CD14-positive monocyte (primary cell): ENCODE measurements around the gene ME3. TPM values are rescaled to one million over a fixed set of nuclear protein-coding genes. Genes with fewer than 3 reads are reported as not detected.

Experiments used
- DNase-seq, 3 donors: peaks; one replicate each; pipeline ENCODE4 v3.0.0-alpha.2; 2011 to 2022
- H2AFZ ChIP-seq: 2 replicates; pipeline ENCODE4 v1.6.0; 2012; ENCODE audit warnings: mild to moderate bottlenecking, low read depth, low read length, inconsistent platforms; ENCODE audit not compliant: insufficient read depth, poor library complexity, severe bottlenecking
- H3K27ac ChIP-seq, 2 donors: 1 replicate in 1 of 2; 2 replicates in 1 of 2; pipeline ENCODE4 v1.5.1; 2012 to 2013; ENCODE audit warnings: low read length in 2 of 2, control low read depth in 1 of 2, inconsistent platforms in 1 of 2, low read depth in 1 of 2, mild to moderate bottlenecking in 1 of 2
- H3K27me3 ChIP-seq, 2 donors: one replicate each; pipeline versions ENCODE4 v1.6.0 to v1.6.1; 2011 to 2013; ENCODE audit warnings: low read length in 2 of 2; ENCODE audit not compliant: control insufficient read depth in 2 of 2, insufficient read depth in 2 of 2
- H3K36me3 ChIP-seq, 2 donors: replicated peaks in 1 of 2; 1 replicate in 1 of 2; 2 replicates in 1 of 2; pipeline versions ENCODE4 v1.5.1 to v1.6.1; 2012 to 2013; ENCODE audit warnings: low read length in 2 of 2, control low read depth in 1 of 2, inconsistent platforms in 1 of 2, mild to moderate bottlenecking in 1 of 2; ENCODE audit not compliant: insufficient read depth in 2 of 2, control insufficient read depth in 1 of 2
- H3K4me1 ChIP-seq, 2 donors: 1 replicate in 1 of 2; 2 replicates in 1 of 2; pipeline versions ENCODE4 v1.5.1 to v1.6.1; 2012 to 2013; ENCODE audit warnings: low read length in 2 of 2, control low read depth in 1 of 2, inconsistent platforms in 1 of 2, mild to moderate bottlenecking in 1 of 2, moderate library complexity in 1 of 2; ENCODE audit not compliant: insufficient read depth in 2 of 2, control insufficient read depth in 1 of 2
- H3K4me2 ChIP-seq: replicated peaks from 2 replicates; pipeline ENCODE3; 2012; ENCODE audit warnings: low read length, moderate library complexity, mild to moderate bottlenecking; ENCODE audit not compliant: poor library complexity, severe bottlenecking; ENCODE audit errors: extremely low read depth
- H3K4me3 ChIP-seq, 3 experiments: fragments of 200-600 bp in 1 of 3; sonication (generic) in 1 of 3; replicated peaks in 1 of 3; 1 replicate in 2 of 3; 2 replicates in 1 of 3; pipeline ENCODE4 v1.5.1; 2011 to 2013; ENCODE audit warnings: low read length in 3 of 3, mild to moderate bottlenecking in 3 of 3, control low read depth in 2 of 3, low read depth in 2 of 3, inconsistent platforms in 1 of 3, moderate library complexity in 1 of 3
- H3K79me2 ChIP-seq: 2 replicates; pipeline ENCODE4 v1.6.0; 2012; ENCODE audit warnings: mild to moderate bottlenecking, control low read depth, inconsistent platforms, low read length, moderate library complexity; ENCODE audit not compliant: insufficient read depth
- H3K9ac ChIP-seq: 2 replicates; pipeline ENCODE4 v1.6.0; 2017; ENCODE audit warnings: low read length, mild to moderate bottlenecking; ENCODE audit not compliant: insufficient read depth, poor library complexity, severe bottlenecking
- H3K9me3 ChIP-seq, 2 donors: replicated peaks in 1 of 2; 1 replicate in 1 of 2; 2 replicates in 1 of 2; pipeline versions ENCODE4 v1.5.1 to v1.6.1; 2012 to 2013; ENCODE audit warnings: low read length in 2 of 2, control low read depth in 1 of 2; ENCODE audit not compliant: control insufficient read depth in 1 of 2, insufficient read depth in 1 of 2
- H4K20me1 ChIP-seq: 2 replicates; pipeline ENCODE4 v1.6.0; 2012; ENCODE audit warnings: mild to moderate bottlenecking, low read length, control low read depth, moderate library complexity; ENCODE audit not compliant: insufficient read depth
- H3K27ac Mint-ChIP-seq, 7 donors: one replicate each; pipeline ENCODE4 v1.8.0; 2020; ENCODE audit warnings: mild to moderate bottlenecking in 7 of 7, mixed read lengths in 7 of 7, moderate library complexity in 6 of 7, inconsistent platforms in 2 of 7
- H3K27me3 Mint-ChIP-seq, 3 donors: one replicate each; pipeline ENCODE4 v1.8.0; 2021 to 2022; ENCODE audit warnings: low read depth in 3 of 3, mild to moderate bottlenecking in 3 of 3, mixed read lengths in 3 of 3, moderate library complexity in 3 of 3, inconsistent platforms in 1 of 3
- H3K36me3 Mint-ChIP-seq, 2 donors: one replicate each; pipeline ENCODE4 v1.8.0; 2020; ENCODE audit warnings: mixed read lengths in 2 of 2, inconsistent platforms in 1 of 2, mild to moderate bottlenecking in 1 of 2
- H3K4me1 Mint-ChIP-seq: one replicate; pipeline ENCODE4 v1.8.0; 2020; ENCODE audit warnings: mild to moderate bottlenecking, mixed read lengths
- H3K4me3 Mint-ChIP-seq, 2 donors: one replicate each; pipeline ENCODE4 v1.8.0; 2020; ENCODE audit warnings: mild to moderate bottlenecking in 2 of 2, mixed read lengths in 2 of 2, moderate library complexity in 1 of 2
- H3K9me3 Mint-ChIP-seq, 7 donors: one replicate each; pipeline ENCODE4 v1.8.0; 2020 to 2022; ENCODE audit warnings: mixed read lengths in 7 of 7, mild to moderate bottlenecking in 6 of 7, moderate library complexity in 6 of 7, inconsistent platforms in 2 of 7
- CTCF ChIP-seq: fragments of 200-600 bp; IDR thresholded peaks from one replicate; pipeline ENCODE4 v1.8.0; 2022; ENCODE audit warnings: antibody characterized with exemption, mild to moderate bottlenecking
- WGBS: methylation state at CpG from one replicate; pipeline ENCODE4 v1.1.5; 2013; ENCODE audit warnings: missing lambda C conversion rate; ENCODE audit not compliant: insufficient coverage; 5-methylcytosine and 5-hydroxymethylcytosine counted together
- intact Hi-C, 2 donors: fragments of 100-400 bp; cut with micrococcal nuclease; formaldehyde crosslinking; loops; one replicate each; pipeline versions ENCODE4 v1.15.0 to v1.15.1; 2023
- polyA plus RNA-seq, 3 donors: library from polyadenylated mRNA; depleted of rRNA in 1 of 3; unstranded in 2 of 3; stranded (reverse) in 1 of 3; fragments of 300-500 nt in 2 of 3; fragments of >200 nt in 1 of 3; fragmentation: Illumina TruSeq in 2 of 3; gene quantifications; 1 replicate in 2 of 3; 2 replicates in 1 of 3; pipeline ENCODE4 v1.2.3, GENCODE V29; 2012 to 2021

ME3 gene
- polyA plus RNA-seq, 3 donors: 0.31 to 3.0 (median 0.42) TPM

- peaks cover 5 to 13% of the 10 kb centered on the region in 2 donors for H3K27me3 ChIP-seq
- no peak overlapping the region for H3K4me3 Mint-ChIP-seq
- H3K27ac ChIP-seq: no peak overlapping the region
- H3K36me3 ChIP-seq: no peaks in the 10 kb centered on the region
- peaks cover 21% of the 10 kb centered on the region for H3K4me1 Mint-ChIP-seq
- 98% methylated on average over 5 of the region's 6 CpGs for WGBS
- H2AFZ ChIP-seq: no peak overlapping the region
- H3K4me1 ChIP-seq: peaks cover 8 to 15% of the 10 kb centered on the region in 2 donors
- no peak overlapping the region for H3K4me2 ChIP-seq
- H3K9me3 ChIP-seq: no peaks in the 10 kb centered on the region
- H4K20me1 ChIP-seq: no peaks in the 10 kb centered on the region
- no peaks in the 10 kb centered on the region for H3K79me2 ChIP-seq
- H3K9me3 Mint-ChIP-seq: peaks cover 0 to 3% (median 0%) of the 10 kb centered on the region in 7 donors
- no peak for TF ChIP-seq CTCF
- no peak overlapping the region for H3K4me3 ChIP-seq
- H3K9ac ChIP-seq: no peak overlapping the region
- DNase-seq: no peak
- H3K27ac Mint-ChIP-seq: no peak overlapping the region
- H3K27me3 Mint-ChIP-seq: peaks cover 13 to 28% (median 20%) of the 10 kb centered on the region in 3 donors
- H3K36me3 Mint-ChIP-seq: no peaks in the 10 kb centered on the region
- intact Hi-C loops: loop anchor here in 1 of 2 donors (10.0 kb wide), 1 partner anchor 131 kb away; the partner anchor contains the start of gene PRSS23
These were observed 1.7 kb upstream of the ME3 start for GRCh38 chr11:86673872-86674750.

GRCh38 chr11:86673055-86673843, 833 bp upstream of the ME3 start:
- peaks cover 0 to 3% (median 0%) of the 10 kb centered on the region in 7 donors for H3K9me3 Mint-ChIP-seq
- peaks cover 8 to 15% of the 10 kb centered on the region in 2 donors for H3K4me1 ChIP-seq
- H3K27ac Mint-ChIP-seq: peak overlapping the region in 2 of 7 donors; percentile 5 to 50
- H3K9me3 ChIP-seq: no peaks in the 10 kb centered on the region
- H3K79me2 ChIP-seq: no peaks in the 10 kb centered on the region
- H3K4me1 Mint-ChIP-seq: peaks cover 21% of the 10 kb centered on the region
- H3K4me3 ChIP-seq: no peak overlapping the region
- no peak overlapping the region for H3K9ac ChIP-seq
- intact Hi-C loops: loop anchor here in 1 of 2 donors (10.0 kb wide), 1 partner anchor 132 kb away; the partner anchor contains the start of gene PRSS23
- 89% methylated on average over 5 of the region's 8 CpGs for WGBS
- H4K20me1 ChIP-seq: no peaks in the 10 kb centered on the region
- H3K4me3 Mint-ChIP-seq: no peak overlapping the region
- TF ChIP-seq CTCF: no peak
- H2AFZ ChIP-seq: no peak overlapping the region
- H3K27ac ChIP-seq: no peak overlapping the region
- H3K36me3 Mint-ChIP-seq: no peaks in the 10 kb centered on the region
- no peak for DNase-seq
- no peaks in the 10 kb centered on the region for H3K36me3 ChIP-seq
- no peak overlapping the region for H3K4me2 ChIP-seq
- peaks cover 13 to 30% (median 20%) of the 10 kb centered on the region in 3 donors for H3K27me3 Mint-ChIP-seq
- peaks cover 5 to 13% of the 10 kb centered on the region in 2 donors for H3K27me3 ChIP-seq
